Measurements from ENCODE around the gene FDX1.

The FDX1 gene

GRCh38 chr11:110513846-110514437 lies 84.2 kb downstream of the FDX1 start:
- no peak for DNase-seq
